Mammary epithelial cell (primary cell): Measurements from ENCODE around the gene MYL3.

Experiments
- EZH2 ChIP-seq: IDR thresholded peaks from 2 replicates; pipeline ENCODE4 v1.6.1; 2012; ENCODE audit warnings: low read length, inconsistent platforms, borderline replicate concordance
- TF ChIP-seq, protein P1 (sequence below), 2 donors: IDR thresholded peaks in 1 of 2; conservative IDR thresholded peaks in 1 of 2; 2 replicates each; pipeline ENCODE4 v1.5.1; 2011 to 2012; ENCODE audit warnings: inconsistent platforms in 2 of 2, low read length in 2 of 2, mild to moderate bottlenecking in 2 of 2, control low read depth in 1 of 2, low read depth in 1 of 2; ENCODE audit not compliant: insufficient read depth in 1 of 2; ENCODE audit errors: extremely low read depth in 1 of 2

DNA sequence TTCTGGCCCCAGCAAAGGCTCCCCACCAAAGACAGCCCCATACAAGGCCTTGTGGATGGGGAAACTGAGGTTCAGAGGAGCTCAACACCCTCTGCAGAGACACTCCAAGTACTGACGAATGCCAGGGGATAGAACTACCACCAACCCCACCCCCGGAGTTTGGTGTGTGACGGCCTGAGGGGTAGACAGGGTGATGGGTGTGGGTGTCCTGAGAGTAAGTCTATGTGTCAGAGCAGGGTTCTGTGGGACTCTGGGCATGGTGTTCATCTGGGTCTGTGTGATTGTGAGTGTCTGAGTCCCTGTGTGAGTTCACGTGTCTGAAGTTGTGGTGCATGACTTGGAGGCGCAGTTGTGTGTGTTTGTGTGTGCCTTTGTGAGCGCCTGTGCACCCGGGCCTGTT is 21.7 kb upstream of the MYL3 start:
- TF ChIP-seq, protein P1, sequence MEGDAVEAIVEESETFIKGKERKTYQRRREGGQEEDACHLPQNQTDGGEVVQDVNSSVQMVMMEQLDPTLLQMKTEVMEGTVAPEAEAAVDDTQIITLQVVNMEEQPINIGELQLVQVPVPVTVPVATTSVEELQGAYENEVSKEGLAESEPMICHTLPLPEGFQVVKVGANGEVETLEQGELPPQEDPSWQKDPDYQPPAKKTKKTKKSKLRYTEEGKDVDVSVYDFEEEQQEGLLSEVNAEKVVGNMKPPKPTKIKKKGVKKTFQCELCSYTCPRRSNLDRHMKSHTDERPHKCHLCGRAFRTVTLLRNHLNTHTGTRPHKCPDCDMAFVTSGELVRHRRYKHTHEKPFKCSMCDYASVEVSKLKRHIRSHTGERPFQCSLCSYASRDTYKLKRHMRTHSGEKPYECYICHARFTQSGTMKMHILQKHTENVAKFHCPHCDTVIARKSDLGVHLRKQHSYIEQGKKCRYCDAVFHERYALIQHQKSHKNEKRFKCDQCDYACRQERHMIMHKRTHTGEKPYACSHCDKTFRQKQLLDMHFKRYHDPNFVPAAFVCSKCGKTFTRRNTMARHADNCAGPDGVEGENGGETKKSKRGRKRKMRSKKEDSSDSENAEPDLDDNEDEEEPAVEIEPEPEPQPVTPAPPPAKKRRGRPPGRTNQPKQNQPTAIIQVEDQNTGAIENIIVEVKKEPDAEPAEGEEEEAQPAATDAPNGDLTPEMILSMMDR (conservative IDR thresholded peaks at IDR 0.05 in 1 of 2, IDR thresholded peaks at IDR 0.05 in 1 of 2; ENCODE audit: extremely low read depth in 1 of 2, insufficient read depth in 1 of 2, low read depth in 1 of 2, low read length in 2 of 2), result no peak
- TF ChIP-seq EZH2, result no peak
